Smooth muscle cell (in vitro differentiated cells): Measurements from ENCODE around the gene DYRK1B. TPM values are rescaled to one million over a fixed set of nuclear protein-coding genes. Genes with fewer than 3 reads are reported as not detected.
"Not testable (repeated sequence)": the region's sequence is repeated elsewhere in the genome, so short reads cannot be mapped to it uniquely, and the experiment has no call there.

Source experiments
- DNase-seq: peaks from one replicate; lab custom pipeline; 2025; ENCODE audit not compliant: unreplicated experiment; lab: John Stamatoyannopoulos, UW
- H2AFZ ChIP-seq: fragments of 200-600 bp; sonication (generic); 2 replicates; pipeline ENCODE4 v1.6.0; 2016; ENCODE audit warnings: antibody characterized with exemption, low read depth, mild to moderate bottlenecking
- H3F3A ChIP-seq: fragments of 200-600 bp; sonication (generic); 2 replicates; pipeline ENCODE4 v1.6.0; 2017; ENCODE audit warnings: antibody characterized with exemption, low read depth
- H3K27ac ChIP-seq: fragments of 200-600 bp; sonication (generic); 2 replicates; pipeline ENCODE4 v1.5.1; 2016; ENCODE audit warnings: low read depth, mild to moderate bottlenecking
- H3K27me3 ChIP-seq: fragments of 200-600 bp; sonication (generic); 2 replicates; pipeline ENCODE4 v1.6.1; 2016; ENCODE audit warnings: low read depth, mild to moderate bottlenecking
- H3K36me3 ChIP-seq: fragments of 200-600 bp; sonication (generic); 2 replicates; pipeline ENCODE4 v1.5.1; 2016; ENCODE audit warnings: low read depth
- H3K4me1 ChIP-seq: fragments of 200-600 bp; sonication (generic); 2 replicates; pipeline ENCODE4 v1.5.1; 2016; ENCODE audit warnings: low read depth
- H3K4me2 ChIP-seq: fragments of 200-600 bp; sonication (generic); 2 replicates; pipeline ENCODE4 v1.6.0; 2016; ENCODE audit warnings: mild to moderate bottlenecking
- H3K4me3 ChIP-seq: fragments of 200-600 bp; sonication (generic); 2 replicates; pipeline ENCODE4 v1.5.1; 2016; ENCODE audit warnings: mild to moderate bottlenecking
- H3K79me2 ChIP-seq: fragments of 200-600 bp; sonication (generic); 2 replicates; pipeline ENCODE4 v1.6.0; 2016; ENCODE audit warnings: low read depth, mild to moderate bottlenecking
- H3K9ac ChIP-seq: fragments of 200-600 bp; sonication (generic); 2 replicates; pipeline ENCODE4 v1.6.0; 2016; ENCODE audit warnings: low read depth
- H3K9me3 ChIP-seq: fragments of 200-600 bp; sonication (generic); replicated peaks from 2 replicates; pipeline ENCODE4 v1.5.1; 2016; ENCODE audit warnings: low read depth
- H4K20me1 ChIP-seq: fragments of 200-600 bp; sonication (generic); 2 replicates; pipeline ENCODE4 v1.6.0; 2016; ENCODE audit warnings: low read depth
- CTCF ChIP-seq: fragments of 200-600 bp; sonication (generic); IDR thresholded peaks from 2 replicates; pipeline ENCODE4 v1.5.1; 2017; ENCODE audit warnings: borderline replicate concordance, mild to moderate bottlenecking, antibody characterized with exemption; ENCODE audit not compliant: insufficient read depth, poor library complexity, severe bottlenecking
- WGBS: methylation state at CpG from one replicate; pipeline ENCODE4 v1.1.7; 2016; ENCODE audit warnings: low lambda C conversion rate; 5-methylcytosine and 5-hydroxymethylcytosine counted together
- polyA plus RNA-seq: library from polyadenylated mRNA; unstranded; fragments of >200 nt; fragmentation: Nextera tagmentation; extraction: Ambion mirVana; gene quantifications from 2 replicates; pipeline ENCODE4 v1.2.1, GENCODE V29; 2016
- total RNA-seq: library from RNA; depleted of rRNA; stranded (reverse); fragments of >200 nt; gene quantifications from 2 replicates; pipeline ENCODE4 v1.2.3, GENCODE V29; 2014

DYRK1B gene
- total and polyA plus RNA-seq, 2 experiments from 2014 or later = 9.2 to 14.1 TPM

GRCh38 chr19:39878398-39878797 is 44.4 kb upstream of the DYRK1B start:
- Histone ChIP-seq H2AFZ (no peak overlapping the region), H3K79me2 (no peaks in the 10 kb centered on the region), H3K9ac (no peak overlapping the region), H3K4me2 (no peak overlapping the region), H3K4me3 (no peak overlapping the region), H3K9me3 (no peaks in the 10 kb centered on the region), H3K27ac (no peak overlapping the region), H3K4me1 (no peaks in the 10 kb centered on the region), H4K20me1 (no peaks in the 10 kb centered on the region), H3K36me3 (no peaks in the 10 kb centered on the region), H3F3A (no peaks in the 10 kb centered on the region), H3K27me3 (no peaks in the 10 kb centered on the region)
- 80% methylated on average over 1 of the region's 1 CpG for WGBS
- no peak for TF ChIP-seq CTCF
- DNase-seq = no peak

GRCh38 chr19:39877982-39878381 is 44.0 kb upstream of the DYRK1B start:
- H3K4me2 ChIP-seq, H3K9me3 ChIP-seq, H3K27ac ChIP-seq, H3K4me1 ChIP-seq, H2AFZ ChIP-seq, H3K36me3 ChIP-seq, DNase-seq, H3K27me3 ChIP-seq, H3F3A ChIP-seq, H3K9ac ChIP-seq, H4K20me1 ChIP-seq, H3K79me2 ChIP-seq, H3K4me3 ChIP-seq: not testable (repeated sequence)
- 88% methylated on average over 15 of the region's 17 CpGs for WGBS

GRCh38 chr19:39877488-39877887 is 43.5 kb upstream of the DYRK1B start:
- not testable (repeated sequence) for H3K9ac ChIP-seq, H4K20me1 ChIP-seq, H3K4me2 ChIP-seq, H3K4me3 ChIP-seq, H3K27ac ChIP-seq, H2AFZ ChIP-seq, DNase-seq, H3K36me3 ChIP-seq, H3K79me2 ChIP-seq, H3F3A ChIP-seq, H3K27me3 ChIP-seq, H3K9me3 ChIP-seq, H3K4me1 ChIP-seq
- 81% methylated on average over 12 of the region's 14 CpGs for WGBS

GRCh38 chr19:39876486-39876885 is 42.5 kb upstream of the DYRK1B start:
- WGBS = 97% methylated on average over 2 of the region's 11 CpGs
- not testable (repeated sequence) for H3K4me2 ChIP-seq, DNase-seq

GRCh38 chr19:39875401-39875864 is 41.5 kb upstream of the DYRK1B start:
- 88% methylated on average over 27 of the region's 43 CpGs for WGBS
- H3F3A ChIP-seq, H3K36me3 ChIP-seq, H3K27me3 ChIP-seq, H3K4me3 ChIP-seq, H4K20me1 ChIP-seq, H3K4me2 ChIP-seq, H3K4me1 ChIP-seq, H3K9me3 ChIP-seq, H3K27ac ChIP-seq, H2AFZ ChIP-seq, H3K79me2 ChIP-seq, DNase-seq, H3K9ac ChIP-seq: not testable (repeated sequence)

More at GRCh38 chr19:39876486-39876885, 42.5 kb upstream of the DYRK1B start:
- H3K27me3 ChIP-seq, H3K79me2 ChIP-seq, H3K36me3 ChIP-seq, H3K9me3 ChIP-seq, H3F3A ChIP-seq, H3K9ac ChIP-seq, H3K27ac ChIP-seq, H3K4me1 ChIP-seq, H2AFZ ChIP-seq, H4K20me1 ChIP-seq, H3K4me3 ChIP-seq: not testable (repeated sequence)
